RWPE1 (cell line): ENCODE data around the gene NSMCE3.
"Not testable (repeated sequence)": the region's sequence is repeated elsewhere in the genome, so short reads cannot be mapped to it uniquely, and the experiment has no call there.

ENCODE experiments used
- CTCF ChIA-PET: fragments of 350-600 bp; sonication (Branson Sonifier 250); formaldehyde crosslinking; extraction: SDS; loops from one replicate; lab custom pipeline; 2021; lab: Yijun Ruan, JAX
- POLR2A ChIA-PET: fragments of 400-600 bp; formaldehyde crosslinking; extraction: SDS; loops from one replicate; lab custom pipeline; 2020; ENCODE audit warnings: antibody characterized with exemption; ENCODE audit not compliant: low non-redundant PET; lab: Yijun Ruan, JAX
- DNase-seq: peaks from one replicate; pipeline ENCODE4 v3.0.0; 2012; ENCODE audit warnings: low spot score
- H3K27ac ChIP-seq: fragments of 450-650 bp; 2 replicates; pipeline ENCODE4 v1.5.1; 2017
- CTCF ChIP-seq: fragments of 450-650 bp; conservative IDR thresholded peaks from 2 replicates; pipeline ENCODE4 v1.5.1; 2017; ENCODE audit warnings: low read depth, mild to moderate bottlenecking

The NSMCE3 gene

GRCh38 chr15:29226436-29227208 is 43.0 kb downstream of the NSMCE3 start:
- CTCF ChIA-PET = no interaction called here
- no peak for TF ChIP-seq CTCF
- H3K27ac ChIP-seq = no peak overlapping the region

GRCh38 chr15:29225534-29226234 is 43.9 kb downstream of the NSMCE3 start:
- POLR2A ChIA-PET = no interaction called here
- no peak overlapping the region for H3K27ac ChIP-seq
- DNase-seq = no peak
- TF ChIP-seq CTCF = no peak
- CTCF ChIA-PET = interaction anchor here (0.6 to 0.7 kb wide), 2 partner anchors 22 to 117 kb away, joined by 4 to 5 read pairs; no protein-coding TSS in a partner anchor

More at GRCh38 chr15:29226436-29227208, 43.0 kb downstream of the NSMCE3 start:
- no peak for DNase-seq
- POLR2A ChIA-PET = no interaction called here

GRCh38 chr15:29224987-29225363 is 44.6 kb downstream of the NSMCE3 start:
- DNase-seq, POLR2A ChIA-PET, H3K27ac ChIP-seq: not testable (repeated sequence)
- CTCF ChIA-PET = interaction anchor here (0.7 kb wide), 1 partner anchor 23 kb away, joined by 4 read pairs; no protein-coding TSS in a partner anchor

GRCh38 chr15:29224235-29224986 is 45.2 kb downstream of the NSMCE3 start:
- H3K27ac ChIP-seq, DNase-seq, POLR2A ChIA-PET: not testable (repeated sequence)
- CTCF ChIA-PET = interaction anchor here (1.0 kb wide), 1 partner anchor 123 kb away, joined by 3 read pairs; no protein-coding TSS in a partner anchor

GRCh38 chr15:29223640-29224039 is 46.0 kb downstream of the NSMCE3 start:
- no peak overlapping the region for H3K27ac ChIP-seq
- no peak for DNase-seq
- CTCF ChIA-PET = interaction anchor here (1.0 kb wide), 1 partner anchor 122 kb away, joined by 3 read pairs; no protein-coding TSS in a partner anchor
- TF ChIP-seq CTCF = no peak
- POLR2A ChIA-PET = no interaction called here

GRCh38 chr15:29222129-29222853 is 47.3 kb downstream of the NSMCE3 start:
- ChIA-PET POLR2A (no interaction called here), CTCF (no interaction called here)

More at GRCh38 chr15:29222129-29222853, 47.3 kb downstream of the NSMCE3 start:
- no peak for DNase-seq
- H3K27ac ChIP-seq = no peak overlapping the region
- no peak for TF ChIP-seq CTCF
